Measurements from ENCODE around the gene MTOR. TPM values are rescaled to one million over a fixed set of nuclear protein-coding genes. Genes with fewer than 3 reads are reported as not detected.

MTOR gene
- total RNA-seq, 1 experiment from 2014 or later, result 36.1 TPM

DNA sequence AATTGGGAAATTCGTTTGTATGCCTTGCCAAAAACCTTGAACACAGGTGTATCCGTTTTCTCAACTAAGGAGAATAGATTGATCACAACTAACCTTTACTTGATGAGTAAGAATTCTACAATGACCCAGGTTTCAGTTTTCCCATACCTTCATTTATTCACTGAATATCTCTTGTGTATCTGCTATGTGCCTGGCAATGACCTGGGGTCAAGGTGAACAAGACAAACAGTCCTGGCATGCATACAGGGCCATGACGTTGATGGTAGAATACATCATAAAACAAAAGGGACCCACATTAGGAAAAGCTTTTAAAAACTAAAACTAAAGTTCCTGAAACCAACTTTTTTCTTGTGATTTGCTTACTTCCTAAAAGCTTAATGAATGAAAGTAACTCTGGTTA is 130.5 kb downstream of the MTOR start:
- TF ChIP-seq, protein P1, sequence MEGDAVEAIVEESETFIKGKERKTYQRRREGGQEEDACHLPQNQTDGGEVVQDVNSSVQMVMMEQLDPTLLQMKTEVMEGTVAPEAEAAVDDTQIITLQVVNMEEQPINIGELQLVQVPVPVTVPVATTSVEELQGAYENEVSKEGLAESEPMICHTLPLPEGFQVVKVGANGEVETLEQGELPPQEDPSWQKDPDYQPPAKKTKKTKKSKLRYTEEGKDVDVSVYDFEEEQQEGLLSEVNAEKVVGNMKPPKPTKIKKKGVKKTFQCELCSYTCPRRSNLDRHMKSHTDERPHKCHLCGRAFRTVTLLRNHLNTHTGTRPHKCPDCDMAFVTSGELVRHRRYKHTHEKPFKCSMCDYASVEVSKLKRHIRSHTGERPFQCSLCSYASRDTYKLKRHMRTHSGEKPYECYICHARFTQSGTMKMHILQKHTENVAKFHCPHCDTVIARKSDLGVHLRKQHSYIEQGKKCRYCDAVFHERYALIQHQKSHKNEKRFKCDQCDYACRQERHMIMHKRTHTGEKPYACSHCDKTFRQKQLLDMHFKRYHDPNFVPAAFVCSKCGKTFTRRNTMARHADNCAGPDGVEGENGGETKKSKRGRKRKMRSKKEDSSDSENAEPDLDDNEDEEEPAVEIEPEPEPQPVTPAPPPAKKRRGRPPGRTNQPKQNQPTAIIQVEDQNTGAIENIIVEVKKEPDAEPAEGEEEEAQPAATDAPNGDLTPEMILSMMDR (IDR thresholded peaks at IDR 0.05; ENCODE audit: unreplicated experiment), result no peak
- Mint-ChIP-seq H3K36me3 (ENCODE audit: insufficient read depth, unreplicated experiment) (peaks cover 9% of the 10 kb centered on the region), H3K27me3 (ENCODE audit: unreplicated experiment) (no peaks in the 10 kb centered on the region), H3K27ac (ENCODE audit: unreplicated experiment) (no peak overlapping the region), H3K9me3 (ENCODE audit: low read depth, unreplicated experiment) (no peaks in the 10 kb centered on the region), H3K4me3 (ENCODE audit: low read depth, unreplicated experiment) (no peak overlapping the region), H3K4me1 (ENCODE audit: low read depth, unreplicated experiment) (no peaks in the 10 kb centered on the region)
- DNase-seq, result no peak
- intact Hi-C loops (cut with micrococcal nuclease; ENCODE audit: unreplicated experiment), result no loop called here
- CTCF ChIA-PET, result no interaction called here
- no TSS peak for BruUV-seq (replicated peaks)

DNA sequence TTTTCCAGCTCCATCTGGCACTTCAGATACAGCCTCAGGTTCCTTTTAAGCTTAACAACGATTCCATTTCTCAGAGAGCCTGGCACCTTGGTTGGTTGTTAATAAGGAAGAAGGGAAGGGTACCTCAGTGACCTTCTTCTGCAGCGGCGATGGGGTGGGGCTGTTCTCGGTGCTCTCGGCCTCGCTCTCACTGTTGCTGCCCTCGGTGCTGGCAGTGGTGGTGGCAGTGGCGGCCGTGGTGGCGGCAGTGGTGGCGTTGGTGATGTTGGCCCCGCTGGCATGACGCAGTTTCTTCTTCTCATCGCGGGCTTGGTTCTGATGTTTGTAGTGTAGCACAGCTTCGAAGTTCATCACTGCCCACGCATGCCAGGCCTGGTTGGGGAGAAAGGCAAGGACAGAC is 131.9 kb downstream of the MTOR start:
- TF ChIP-seq, protein P1 (IDR thresholded peaks at IDR 0.05; ENCODE audit: unreplicated experiment), result no peak
- H3K9me3 Mint-ChIP-seq (ENCODE audit: low read depth, unreplicated experiment), result no peaks in the 10 kb centered on the region
- H3K36me3 Mint-ChIP-seq (ENCODE audit: insufficient read depth, unreplicated experiment), result peaks cover 9% of the 10 kb centered on the region
- H3K4me3 Mint-ChIP-seq (ENCODE audit: low read depth, unreplicated experiment), result no peak overlapping the region
- no peaks in the 10 kb centered on the region for H3K4me1 Mint-ChIP-seq (ENCODE audit: low read depth, unreplicated experiment)
- CTCF ChIA-PET, result interaction anchor here (0.9 kb wide), 1 partner anchor 31 kb away, joined by 4 read pairs; no protein-coding TSS in a partner anchor
- intact Hi-C loops (cut with micrococcal nuclease; ENCODE audit: unreplicated experiment), result no loop called here
- H3K27ac Mint-ChIP-seq (ENCODE audit: unreplicated experiment), result no peak overlapping the region
- DNase-seq, result no peak
- no peaks in the 10 kb centered on the region for H3K27me3 Mint-ChIP-seq (ENCODE audit: unreplicated experiment)
- no TSS peak for BruUV-seq (replicated peaks)

DNA sequence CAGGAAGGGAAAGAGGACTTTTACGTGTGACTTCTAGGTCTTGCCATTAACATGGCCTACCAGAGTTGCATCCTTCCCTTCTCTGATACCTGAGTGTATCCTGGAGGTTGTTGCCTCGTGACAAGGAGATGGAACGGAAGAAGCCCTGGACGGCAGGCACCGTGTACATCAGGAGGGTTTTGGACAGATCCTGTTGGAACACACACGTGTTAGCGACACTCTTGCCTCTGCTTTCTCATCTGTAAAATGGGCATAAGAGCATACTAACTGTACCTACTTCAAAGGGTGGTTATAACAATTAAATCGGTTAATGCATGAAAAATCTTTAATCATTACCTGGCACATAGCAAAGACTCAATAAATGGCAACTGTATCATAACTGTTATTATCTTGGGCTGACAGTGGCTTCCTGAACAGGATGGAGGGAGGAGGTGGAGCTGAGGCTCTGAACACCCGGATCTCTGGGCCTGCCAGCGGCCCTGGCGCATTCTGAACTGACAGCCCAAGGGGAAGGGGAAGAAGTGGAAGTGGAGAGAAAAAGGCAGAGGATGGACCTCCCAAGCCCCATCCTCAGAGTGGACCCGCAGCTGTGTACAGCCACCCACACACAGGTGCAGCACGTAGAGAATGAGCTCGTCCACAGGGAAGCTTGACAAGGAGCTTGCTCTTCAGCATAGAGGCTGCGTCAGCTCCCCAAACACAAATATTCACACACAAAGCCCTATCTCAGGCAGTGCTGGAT is 132.5 kb downstream of the MTOR start:
- Mint-ChIP-seq H3K27ac (ENCODE audit: unreplicated experiment) (no peak overlapping the region), H3K9me3 (ENCODE audit: low read depth, unreplicated experiment) (no peaks in the 10 kb centered on the region), H3K36me3 (ENCODE audit: insufficient read depth, unreplicated experiment) (peaks cover 9% of the 10 kb centered on the region), H3K27me3 (ENCODE audit: unreplicated experiment) (no peaks in the 10 kb centered on the region), H3K4me1 (ENCODE audit: low read depth, unreplicated experiment) (no peaks in the 10 kb centered on the region), H3K4me3 (ENCODE audit: low read depth, unreplicated experiment) (no peak overlapping the region)
- no TSS peak for BruUV-seq (replicated peaks)
- CTCF ChIA-PET, result interaction anchor here (0.9 kb wide), 1 partner anchor 31 kb away, joined by 4 read pairs; no protein-coding TSS in a partner anchor
- intact Hi-C loops (cut with micrococcal nuclease; ENCODE audit: unreplicated experiment), result no loop called here
- TF ChIP-seq, protein P1 (IDR thresholded peaks at IDR 0.05; ENCODE audit: unreplicated experiment), result no peak
- DNase-seq, result no peak

DNA sequence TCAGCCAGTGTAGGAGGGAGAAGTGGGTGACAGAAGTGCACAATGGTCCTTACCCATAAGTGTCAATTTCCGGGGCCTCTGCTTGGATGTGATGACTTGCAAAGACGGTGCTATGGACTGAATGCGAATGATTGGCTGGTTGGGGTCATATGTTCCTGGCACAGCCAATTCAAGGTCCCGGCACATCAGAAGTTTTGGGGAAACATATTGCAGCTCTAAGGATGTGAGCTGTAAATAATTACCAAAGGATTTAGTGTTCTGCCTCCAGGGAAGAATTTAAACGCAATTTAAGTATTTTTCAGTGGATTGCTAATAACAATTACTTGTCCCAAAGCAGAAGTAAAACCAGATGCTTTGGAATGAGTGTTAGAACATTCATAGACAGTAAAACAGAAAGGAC is 135.8 kb downstream of the MTOR start:
- intact Hi-C loops (cut with micrococcal nuclease; ENCODE audit: unreplicated experiment), result no loop called here
- no peaks in the 10 kb centered on the region for H3K9me3 Mint-ChIP-seq (ENCODE audit: low read depth, unreplicated experiment)
- DNase-seq, result no peak
- H3K4me1 Mint-ChIP-seq (ENCODE audit: low read depth, unreplicated experiment), result no peaks in the 10 kb centered on the region
- H3K36me3 Mint-ChIP-seq (ENCODE audit: insufficient read depth, unreplicated experiment), result peaks cover 13% of the 10 kb centered on the region
- TF ChIP-seq, protein P1 (IDR thresholded peaks at IDR 0.05; ENCODE audit: unreplicated experiment), result no peak
- no TSS peak for BruUV-seq (replicated peaks)
- CTCF ChIA-PET, result no interaction called here
- H3K4me3 Mint-ChIP-seq (ENCODE audit: low read depth, unreplicated experiment), result no peak overlapping the region
- no peak overlapping the region for H3K27ac Mint-ChIP-seq (ENCODE audit: unreplicated experiment)
- H3K27me3 Mint-ChIP-seq (ENCODE audit: unreplicated experiment), result no peaks in the 10 kb centered on the region

All from Calu3 (cell line).